Measurements from ENCODE around the gene SLC31A1. TPM values are rescaled to one million over a fixed set of nuclear protein-coding genes. Genes with fewer than 3 reads are reported as not detected.

SLC31A1 gene
- total RNA-seq, 4 donors from 2014 or later, result 8.7 to 9.8 (median 9.4) TPM

- no peak for ATAC-seq
- Histone ChIP-seq H3K4me3 (no peak overlapping the region), H3K27me3 (peaks cover 37% of the 10 kb centered on the region), H3K36me3 (no peaks in the 10 kb centered on the region), H3K27ac (no peak overlapping the region), H3K4me1 (no peaks in the 10 kb centered on the region), H3K9me3 (no peaks in the 10 kb centered on the region)
- TF ChIP-seq POLR2A (IDR thresholded peaks at IDR 0.05), result no peak
- no peak for TF ChIP-seq CTCF (IDR thresholded peaks at IDR 0.05)
- no peak for TF ChIP-seq EP300 (IDR thresholded peaks at IDR 0.05)
- no peak for TF ChIP-seq POLR2AphosphoS5 (IDR thresholded peaks at IDR 0.05)
- WGBS, 2 donors (ENCODE audit: low coverage in 1 of 2), result 50 to 52% methylated on average over 5 to 6 of the region's 8 CpGs
These were observed 86.1 kb downstream of the SLC31A1 start for GRCh38 chr9:113307396-113307975.

- no peak for ATAC-seq
- Histone ChIP-seq H3K4me3 (no peak overlapping the region), H3K9me3 (no peaks in the 10 kb centered on the region), H3K4me1 (no peaks in the 10 kb centered on the region), H3K27ac (no peak overlapping the region), H3K36me3 (no peaks in the 10 kb centered on the region), H3K27me3 (peaks cover 29% of the 10 kb centered on the region)
- WGBS, 2 donors (ENCODE audit: low coverage in 1 of 2), result 0 to 4% methylated on average over 2 of the region's 2 CpGs
- TF ChIP-seq POLR2AphosphoS5 (IDR thresholded peaks at IDR 0.05), result no peak
- no peak for TF ChIP-seq EP300 (IDR thresholded peaks at IDR 0.05)
- no peak for TF ChIP-seq POLR2A (IDR thresholded peaks at IDR 0.05)
- TF ChIP-seq CTCF (IDR thresholded peaks at IDR 0.05), result peak; percentile 42 to 66 (median 52)
These were observed 88.0 kb downstream of the SLC31A1 start for GRCh38 chr9:113309204-113309813.

GRCh38 chr9:113310538-113310937 is 89.2 kb downstream of the SLC31A1 start:
- H3K4me3 ChIP-seq, result no peak overlapping the region
- H3K4me1 ChIP-seq, result no peaks in the 10 kb centered on the region
- no peaks in the 10 kb centered on the region for H3K36me3 ChIP-seq
- no peak overlapping the region for H3K27ac ChIP-seq
- peaks cover 17% of the 10 kb centered on the region for H3K27me3 ChIP-seq
- no peaks in the 10 kb centered on the region for H3K9me3 ChIP-seq
- TF ChIP-seq POLR2A (IDR thresholded peaks at IDR 0.05) (no peak), EP300 (IDR thresholded peaks at IDR 0.05) (no peak), POLR2AphosphoS5 (IDR thresholded peaks at IDR 0.05) (no peak), CTCF (IDR thresholded peaks at IDR 0.05) (no peak)
- ATAC-seq, result no peak
- WGBS, 2 donors (ENCODE audit: low coverage in 1 of 2), result 25 to 36% methylated on average over 3 of the region's 3 CpGs

GRCh38 chr9:113311961-113312360 is 90.6 kb downstream of the SLC31A1 start:
- H3K4me3 ChIP-seq, result no peak overlapping the region
- WGBS, 2 donors (ENCODE audit: low coverage in 1 of 2), result 81 to 100% methylated on average over 1 to 3 of the region's 3 CpGs
- H3K36me3 ChIP-seq, result peaks cover 0 to 9% of the 10 kb centered on the region in 2 donors

More at GRCh38 chr9:113311961-113312360, 90.6 kb downstream of the SLC31A1 start:
- TF ChIP-seq POLR2A (IDR thresholded peaks at IDR 0.05) (no peak), CTCF (IDR thresholded peaks at IDR 0.05) (no peak), POLR2AphosphoS5 (IDR thresholded peaks at IDR 0.05) (no peak), EP300 (IDR thresholded peaks at IDR 0.05) (no peak)
- Histone ChIP-seq H3K27me3 (peaks cover 7% of the 10 kb centered on the region), H3K27ac (no peak overlapping the region), H3K9me3 (no peaks in the 10 kb centered on the region), H3K4me1 (no peaks in the 10 kb centered on the region)
- no peak for ATAC-seq
